ENCODE measurements around the gene GCDH.

- no peak for TF ChIP-seq CTCF (optimal IDR thresholded peaks at IDR 0.05 in 1 of 3, IDR thresholded peaks at IDR 0.05 in 1 of 3, conservative IDR thresholded peaks at IDR 0.05 in 1 of 3; ENCODE audit: extremely low read depth in 1 of 3, insufficient read depth in 2 of 3, low read length in 3 of 3)
- no peak for TF ChIP-seq EZH2 (IDR thresholded peaks at IDR 0.05; ENCODE audit: low read length)
Observed at GRCh38 chr19:12945479-12946091, 54.6 kb downstream of the GCDH start, which contains the start of gene RAD23A.
